ENCODE measurements around the gene NOTCH1.

NOTCH1 gene

GRCh38 chr9:136476369-136477150 is 69.3 kb downstream of the NOTCH1 start:
- POLR2A ChIA-PET = no interaction called here
- no peak for DNase-seq (ENCODE audit: low read depth, low spot score)
- no peak overlapping the region for H3K4me3 ChIP-seq (ENCODE audit: low read depth, low read length)
- CTCF ChIA-PET = interaction anchor here (1.4 to 1.5 kb wide), 2 partner anchors 12 to 36 kb away, joined by 3 to 4 read pairs; no protein-coding TSS in a partner anchor
- TF ChIP-seq CTCF (IDR thresholded peaks at IDR 0.05; ENCODE audit: insufficient read depth, low read length, missing control alignments) = no peak

GRCh38 chr9:136474974-136475865 is 70.6 kb downstream of the NOTCH1 start:
- no peak for DNase-seq (ENCODE audit: low read depth, low spot score)
- ChIA-PET CTCF (interaction anchor here (1.4 to 1.5 kb wide), 2 partner anchors 13 to 35 kb away, joined by 3 to 4 read pairs; no protein-coding TSS in a partner anchor), POLR2A (no interaction called here)
- no peak for TF ChIP-seq CTCF (IDR thresholded peaks at IDR 0.05; ENCODE audit: insufficient read depth, low read length, missing control alignments)
- H3K4me3 ChIP-seq (ENCODE audit: low read depth, low read length) = no peak overlapping the region

GRCh38 chr9:136474021-136474640 is 71.7 kb downstream of the NOTCH1 start:
- CTCF ChIA-PET = no interaction called here
- POLR2A ChIA-PET = no interaction called here

GRCh38 chr9:136473354-136473721 is 72.5 kb downstream of the NOTCH1 start:
- ChIA-PET CTCF (no interaction called here), POLR2A (no interaction called here)
- TF ChIP-seq CTCF (IDR thresholded peaks at IDR 0.05; ENCODE audit: insufficient read depth, low read length, missing control alignments) = no peak
- no peak overlapping the region for H3K4me3 ChIP-seq (ENCODE audit: low read depth, low read length)
- DNase-seq (ENCODE audit: low read depth, low spot score) = no peak

More at GRCh38 chr9:136474021-136474640, 71.7 kb downstream of the NOTCH1 start:
- no peak overlapping the region for H3K4me3 ChIP-seq (ENCODE audit: low read depth, low read length)
- DNase-seq (ENCODE audit: low read depth, low spot score) = no peak
- TF ChIP-seq CTCF (IDR thresholded peaks at IDR 0.05; ENCODE audit: insufficient read depth, low read length, missing control alignments) = no peak

GRCh38 chr9:136472640-136473353 is 73.1 kb downstream of the NOTCH1 start:
- CTCF ChIA-PET = interaction anchor here (2.4 kb wide), 1 partner anchor 27 kb away, joined by 9 read pairs; no protein-coding TSS in a partner anchor
- H3K4me3 ChIP-seq (ENCODE audit: low read depth, low read length) = no peak overlapping the region
- no peak for DNase-seq (ENCODE audit: low read depth, low spot score)
- no peak for TF ChIP-seq CTCF (IDR thresholded peaks at IDR 0.05; ENCODE audit: insufficient read depth, low read length, missing control alignments)
- POLR2A ChIA-PET = no interaction called here
